ENCODE measurements around the gene ANKRD63.

ANKRD63 gene

GRCh38 chr15:40300771-40301170, 17.9 kb upstream of the ANKRD63 start:
- ATAC-seq = no peak
- no peak for TF ChIP-seq TOX (CRISPR knock-in tag; IDR thresholded peaks at IDR 0.05; ENCODE audit: borderline replicate concordance)
- no peak for TF ChIP-seq ISL1 (CRISPR knock-in tag; IDR thresholded peaks at IDR 0.05)
- no peak for TF ChIP-seq SNAI2 (CRISPR knock-in tag; IDR thresholded peaks at IDR 0.05)
- TF ChIP-seq ESRRG (CRISPR knock-in tag; IDR thresholded peaks at IDR 0.05) = no peak
- no peak for TF ChIP-seq ZFP3 (CRISPR knock-in tag; IDR thresholded peaks at IDR 0.05)
- TF ChIP-seq OSR1 (CRISPR knock-in tag; IDR thresholded peaks at IDR 0.05) = no peak
- TF ChIP-seq ZFP30 (CRISPR knock-in tag; IDR thresholded peaks at IDR 0.05) = no peak
- TF ChIP-seq TCF4 (CRISPR knock-in tag; IDR thresholded peaks at IDR 0.05; ENCODE audit: borderline replicate concordance) = no peak
- no peak for TF ChIP-seq CSDC2 (CRISPR knock-in tag; IDR thresholded peaks at IDR 0.05)
- no peak for TF ChIP-seq ZNF8 (CRISPR knock-in tag; IDR thresholded peaks at IDR 0.05)
- no peak for TF ChIP-seq ZNF565 (CRISPR knock-in tag; conservative IDR thresholded peaks at IDR 0.05; ENCODE audit: low read depth)
- no peak for TF ChIP-seq PPARA (CRISPR knock-in tag; IDR thresholded peaks at IDR 0.05; ENCODE audit: borderline replicate concordance)
- TF ChIP-seq POU6F1 (CRISPR knock-in tag; IDR thresholded peaks at IDR 0.05; ENCODE audit: borderline replicate concordance, low read depth) = no peak
- no peak for TF ChIP-seq ARNTL (CRISPR knock-in tag; IDR thresholded peaks at IDR 0.05; ENCODE audit: borderline replicate concordance, low read depth)
- no peak for TF ChIP-seq CREB5 (CRISPR knock-in tag; IDR thresholded peaks at IDR 0.05; ENCODE audit: low read depth)
- no peak for TF ChIP-seq ZC3H10 (CRISPR knock-in tag; IDR thresholded peaks at IDR 0.05)
- TF ChIP-seq CSRNP3 (CRISPR knock-in tag; IDR thresholded peaks at IDR 0.05) = no peak
- no peak for TF ChIP-seq RARB (CRISPR knock-in tag; IDR thresholded peaks at IDR 0.05)

GRCh38 chr15:40300367-40300766, 17.5 kb upstream of the ANKRD63 start:
- no peak for ATAC-seq
- TF ChIP-seq CREB5 (CRISPR knock-in tag; IDR thresholded peaks at IDR 0.05; ENCODE audit: low read depth) (no peak), ZC3H10 (CRISPR knock-in tag; IDR thresholded peaks at IDR 0.05) (no peak), ZNF8 (CRISPR knock-in tag; IDR thresholded peaks at IDR 0.05) (peak; percentile 99)

GRCh38 chr15:40298216-40298935, 15.5 kb upstream of the ANKRD63 start:
- no peak for ATAC-seq
- TF ChIP-seq TCF4 (CRISPR knock-in tag; IDR thresholded peaks at IDR 0.05; ENCODE audit: borderline replicate concordance) (no peak), OSR1 (CRISPR knock-in tag; IDR thresholded peaks at IDR 0.05) (no peak), PATZ1 (CRISPR knock-in tag; IDR thresholded peaks at IDR 0.05; ENCODE audit: borderline replicate concordance) (no peak), ZNF8 (CRISPR knock-in tag; IDR thresholded peaks at IDR 0.05) (no peak), ISL1 (CRISPR knock-in tag; IDR thresholded peaks at IDR 0.05) (no peak), ZNF70 (CRISPR knock-in tag; IDR thresholded peaks at IDR 0.05) (no peak), ESRRG (CRISPR knock-in tag; IDR thresholded peaks at IDR 0.05) (no peak), ZFP30 (CRISPR knock-in tag; IDR thresholded peaks at IDR 0.05) (no peak), CSDC2 (CRISPR knock-in tag; IDR thresholded peaks at IDR 0.05) (no peak), SNAI2 (CRISPR knock-in tag; IDR thresholded peaks at IDR 0.05) (no peak), GLIS3 (CRISPR knock-in tag; IDR thresholded peaks at IDR 0.05) (no peak), PPARA (CRISPR knock-in tag; IDR thresholded peaks at IDR 0.05; ENCODE audit: borderline replicate concordance) (no peak), RARB (CRISPR knock-in tag; IDR thresholded peaks at IDR 0.05) (no peak), POU6F1 (CRISPR knock-in tag; IDR thresholded peaks at IDR 0.05; ENCODE audit: borderline replicate concordance, low read depth) (no peak), ZNF565 (CRISPR knock-in tag; conservative IDR thresholded peaks at IDR 0.05; ENCODE audit: low read depth) (no peak), CREB5 (CRISPR knock-in tag; IDR thresholded peaks at IDR 0.05; ENCODE audit: low read depth) (no peak), TSHZ2 (CRISPR knock-in tag; IDR thresholded peaks at IDR 0.05) (no peak), TOX (CRISPR knock-in tag; IDR thresholded peaks at IDR 0.05; ENCODE audit: borderline replicate concordance) (no peak)

Data from SK-N-SH treated with all-trans-retinoic acid at 6 μM for 48 hours (cell line).